AG10803 (cell line): ENCODE measurements around the gene CCR5AS.

Experiments
- DNase-seq: peaks from one replicate; pipeline ENCODE4 v3.0.0; 2010; ENCODE audit warnings: low read depth
- H3K4me3 ChIP-seq: 2 replicates; pipeline ENCODE4 v1.5.1; 2011; ENCODE audit warnings: mild to moderate bottlenecking, low read length, control low read depth
- CTCF ChIP-seq: conservative IDR thresholded peaks from 2 replicates; pipeline ENCODE4 v1.5.1; 2011; ENCODE audit warnings: mild to moderate bottlenecking, low read length, control low read depth, inconsistent platforms

Gene CCR5AS

DNA sequence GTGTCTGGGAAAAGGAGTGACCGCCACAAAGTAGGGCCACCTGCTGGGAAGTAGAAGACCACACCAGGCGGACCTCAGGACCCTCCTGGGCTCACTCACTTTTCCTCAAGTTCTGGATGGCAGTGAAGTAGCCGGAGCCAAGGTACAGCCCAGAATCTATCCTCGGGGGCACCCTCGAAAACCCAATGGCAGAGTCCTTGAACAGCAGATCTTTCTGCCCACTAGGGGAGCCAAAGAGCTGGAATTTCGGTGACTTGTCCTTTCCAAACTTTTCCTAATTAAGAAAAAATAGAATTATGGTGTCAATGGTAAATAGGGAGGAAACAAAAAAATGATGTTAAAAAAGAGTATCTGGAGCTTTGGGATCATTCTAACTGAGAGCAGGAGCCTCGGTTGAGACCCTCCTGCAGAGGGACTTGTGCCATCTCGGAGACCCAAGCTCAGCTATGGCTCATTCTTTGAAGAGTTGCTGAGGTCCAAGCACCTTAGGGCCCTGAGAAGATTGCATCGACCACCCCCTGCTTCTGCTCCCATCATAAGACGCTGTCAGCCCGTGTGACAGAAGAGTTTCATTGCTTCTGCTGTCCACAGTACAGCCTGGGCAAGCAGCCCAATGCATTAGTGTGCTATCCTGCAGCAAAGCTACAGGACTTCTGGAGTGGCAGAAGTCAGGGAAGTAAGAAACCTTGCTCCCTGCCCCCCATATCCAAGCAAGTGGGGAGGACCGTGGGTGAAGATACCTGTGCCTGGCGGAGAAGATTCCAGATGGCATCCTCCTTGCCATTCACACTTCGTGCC, 43.1 kb upstream of the CCR5AS start:
- DNase-seq = peak; percentile 9
- peak; percentile 69 for TF ChIP-seq CTCF
- no peak overlapping the region for H3K4me3 ChIP-seq

DNA sequence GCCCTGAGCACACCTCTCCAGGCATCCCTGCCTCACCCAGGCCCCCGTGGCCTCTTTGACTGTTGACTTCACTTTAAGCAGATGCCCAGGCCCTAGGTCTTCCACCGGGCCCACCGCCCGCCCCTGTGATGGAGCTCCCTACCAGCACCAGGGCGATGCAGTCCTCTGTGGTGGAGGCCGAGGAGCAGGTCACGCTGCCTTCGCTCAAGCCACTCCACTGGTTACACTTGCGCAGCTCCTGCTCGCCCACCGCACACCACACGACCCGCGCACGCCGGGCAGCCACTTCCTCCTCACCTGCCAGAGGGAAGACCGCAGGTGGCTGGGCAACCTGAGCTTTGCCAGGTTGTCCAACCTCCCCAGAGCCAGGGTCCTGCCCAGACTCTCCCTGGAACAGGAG, 41.9 kb upstream of the CCR5AS start:
- no peak overlapping the region for H3K4me3 ChIP-seq
- no peak for DNase-seq
- TF ChIP-seq CTCF = no peak

- no peak overlapping the region for H3K4me3 ChIP-seq
- no peak for DNase-seq
- TF ChIP-seq CTCF = no peak
Measured at GRCh38 chr3:46447228-46447985, 40.5 kb upstream of the CCR5AS start.

DNA sequence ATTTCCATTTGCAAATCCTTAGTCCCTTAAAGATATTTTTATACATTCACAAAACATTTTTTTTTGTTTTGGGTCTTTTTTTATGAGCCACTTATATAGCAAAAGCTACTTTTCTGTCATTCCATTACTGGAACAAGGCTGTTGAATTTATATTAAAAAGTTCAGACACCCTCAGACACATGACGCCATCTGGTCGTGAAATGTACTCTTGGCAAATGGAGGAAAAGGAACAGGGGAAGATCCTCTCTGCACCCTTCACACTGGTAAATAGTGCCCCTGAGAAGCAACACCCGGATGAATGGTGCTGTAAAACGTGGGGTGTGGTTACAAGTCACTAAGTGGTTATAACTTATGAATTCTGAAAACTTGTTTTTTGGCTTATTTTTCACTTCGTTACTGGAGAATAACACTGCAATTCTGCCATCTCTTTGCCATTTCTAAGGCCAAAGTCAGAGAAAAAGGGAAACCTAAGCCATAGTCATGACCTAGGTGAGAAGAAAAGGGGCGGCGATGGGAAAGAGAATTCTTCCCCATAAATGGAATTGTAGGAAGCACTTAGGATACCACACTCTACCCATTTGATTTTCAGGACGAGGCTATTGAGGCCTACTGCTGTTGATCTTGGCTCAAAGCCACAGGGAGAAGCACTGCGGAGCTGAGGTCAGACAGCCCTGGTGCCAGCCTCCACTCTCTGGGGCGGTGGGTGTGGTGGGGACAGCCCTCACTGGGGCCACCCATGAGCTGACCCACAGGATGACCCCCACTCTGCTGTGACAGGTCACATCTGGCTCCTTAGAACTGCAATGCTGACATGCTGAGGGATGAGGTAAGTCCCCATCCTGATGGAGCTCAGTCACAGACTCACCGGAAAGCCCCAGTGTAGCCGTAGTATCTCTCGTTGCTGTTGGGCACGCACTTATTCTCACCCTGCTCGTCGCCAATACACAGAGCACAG, 36.0 kb upstream of the CCR5AS start:
- no peak for TF ChIP-seq CTCF
- no peak for DNase-seq
- H3K4me3 ChIP-seq = no peak overlapping the region

DNA sequence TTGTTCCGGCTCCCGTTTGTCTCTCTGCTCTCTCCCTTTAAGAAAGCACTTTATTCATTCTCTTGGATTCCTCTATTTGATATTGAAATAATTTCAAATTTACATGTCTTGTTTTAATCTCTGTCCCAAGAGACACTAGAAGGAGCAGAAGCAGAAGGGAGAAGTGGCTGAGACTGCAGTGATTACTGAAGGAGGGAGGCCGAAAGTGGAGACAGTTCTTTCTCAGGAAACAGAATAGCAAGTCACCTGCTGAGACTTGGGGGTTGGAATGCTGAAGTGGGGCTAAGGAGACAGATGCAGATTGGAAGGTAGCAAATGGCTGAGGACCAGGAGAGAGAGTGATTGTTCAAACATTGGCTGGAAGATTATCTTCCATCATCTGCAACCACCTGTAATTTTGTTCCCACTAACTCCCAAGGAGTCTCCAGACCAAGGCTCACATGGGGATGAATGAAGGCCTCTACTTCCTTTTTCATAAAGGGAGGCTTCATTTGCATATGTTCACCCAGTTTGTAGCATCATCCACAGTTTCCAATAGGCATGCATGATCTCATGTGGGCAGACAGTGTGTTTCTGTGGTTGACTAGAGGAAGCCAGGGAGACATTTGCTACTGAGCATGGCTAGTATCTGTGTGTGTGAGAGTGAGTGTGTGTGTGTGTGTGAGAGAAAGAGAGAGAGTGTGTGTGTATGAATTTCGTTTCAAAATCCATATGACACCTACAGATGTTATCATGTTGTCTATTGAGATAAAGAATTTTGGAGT, 33.8 kb upstream of the CCR5AS start:
- DNase-seq = no peak
- H3K4me3 ChIP-seq = no peak overlapping the region
- TF ChIP-seq CTCF = no peak

DNA sequence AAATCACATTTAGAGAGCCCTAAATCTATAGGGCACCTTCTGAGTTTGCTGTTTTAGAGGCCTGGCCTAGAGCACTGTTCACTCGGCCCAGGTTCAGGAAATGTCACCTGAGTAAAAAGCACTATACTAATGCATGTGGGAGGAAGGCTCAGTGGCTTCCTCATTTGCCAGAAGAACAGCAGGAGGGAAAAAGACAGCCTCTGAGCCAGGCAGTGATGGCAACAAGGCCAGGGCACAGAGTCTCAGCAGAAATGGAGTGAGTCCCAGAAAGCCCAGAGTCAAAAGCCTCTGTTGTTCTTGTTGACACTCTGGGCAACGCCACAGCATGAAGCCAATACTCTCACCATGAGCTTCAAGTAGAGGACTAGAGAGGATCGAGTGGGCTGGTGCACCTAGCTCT, 32.0 kb upstream of the CCR5AS start:
- H3K4me3 ChIP-seq = no peak overlapping the region
- DNase-seq = no peak
- no peak for TF ChIP-seq CTCF
